Measurements from ENCODE around the gene DLGAP3.

Gene DLGAP3

GRCh38 chr1:34901919-34902318 lies 27.5 kb downstream of the DLGAP3 start:
- no peak for DNase-seq

- DNase-seq, result no peak
These were observed 28.5 kb downstream of the DLGAP3 start for GRCh38 chr1:34900775-34901502.

DNA sequence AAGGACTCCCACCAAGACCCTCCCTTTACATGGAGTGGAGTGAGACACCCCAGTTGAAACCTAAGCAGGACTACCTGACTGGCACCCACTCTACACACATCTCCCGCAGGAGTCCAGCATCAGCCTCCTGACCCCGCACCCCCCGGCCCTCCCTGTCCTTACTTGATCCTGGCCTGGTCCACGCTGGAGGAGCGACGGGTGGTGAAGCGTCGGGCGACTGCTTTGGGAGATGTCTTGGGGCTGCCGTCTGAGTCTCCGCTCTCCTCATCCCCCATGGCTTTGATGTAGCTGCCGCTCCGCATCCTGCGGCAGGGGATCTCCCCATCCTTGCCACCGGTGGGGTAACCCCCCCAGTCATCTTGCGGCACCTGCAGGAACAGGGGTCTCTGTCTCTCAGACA lies 29.5 kb downstream of the DLGAP3 start:
- DNase-seq, result no peak

- DNase-seq, result no peak
These were observed 30.0 kb downstream of the DLGAP3 start for GRCh38 chr1:34899471-34899870.

GRCh38 chr1:34898330-34898761 lies 31.1 kb downstream of the DLGAP3 start:
- no peak for DNase-seq

DNA sequence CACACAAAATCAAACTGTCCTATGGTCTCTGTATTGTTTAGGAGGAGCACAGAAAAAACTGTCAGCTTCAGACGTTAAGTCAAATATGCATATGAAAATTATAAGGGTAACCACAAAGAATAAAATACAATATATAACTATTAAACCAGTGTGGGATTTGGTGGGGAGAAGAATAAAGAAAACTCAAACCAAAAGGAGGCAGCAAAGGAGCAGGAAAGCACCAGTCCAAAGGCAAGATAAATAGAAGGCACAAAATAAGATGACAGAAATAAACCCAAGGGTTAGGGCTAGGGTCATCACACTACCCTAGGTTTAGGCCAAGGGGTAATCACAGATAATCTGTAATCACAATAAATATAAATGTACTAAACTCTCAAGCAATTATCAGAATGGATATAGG lies 32.8 kb downstream of the DLGAP3 start:
- no peak for DNase-seq

GRCh38 chr1:34889705-34890104 lies 39.7 kb downstream of the DLGAP3 start:
- no peak for DNase-seq

DNA sequence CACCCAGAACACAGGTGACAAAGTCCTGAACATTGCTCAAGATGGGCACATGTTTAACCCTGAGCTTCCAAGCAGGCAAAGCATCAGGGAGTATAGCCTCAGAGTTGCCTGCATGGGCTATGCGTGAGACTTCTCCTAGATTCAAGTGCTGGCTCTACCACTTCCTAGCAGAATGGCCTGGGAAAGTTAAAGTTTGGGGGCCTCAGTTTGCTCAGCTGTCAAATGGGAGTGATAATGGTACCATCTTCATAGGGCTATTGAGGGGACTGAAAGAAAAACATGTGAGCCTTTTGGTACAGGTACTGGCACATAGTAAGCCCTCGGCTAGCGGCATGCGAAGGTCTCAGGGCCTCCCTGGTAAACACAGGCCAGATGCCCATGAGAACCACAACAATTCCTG lies 41.9 kb downstream of the DLGAP3 start:
- no peak for DNase-seq

GRCh38 chr1:34885405-34886247 lies 43.8 kb downstream of the DLGAP3 start:
- peak; percentile 10 for DNase-seq

GRCh38 chr1:34884961-34885360 lies 44.5 kb downstream of the DLGAP3 start:
- DNase-seq, result peak; percentile 13

GRCh38 chr1:34884536-34884935 lies 44.9 kb downstream of the DLGAP3 start:
- no peak for DNase-seq

- DNase-seq, result no peak
These were observed 50.2 kb downstream of the DLGAP3 start for GRCh38 chr1:34879230-34879629.

DNA sequence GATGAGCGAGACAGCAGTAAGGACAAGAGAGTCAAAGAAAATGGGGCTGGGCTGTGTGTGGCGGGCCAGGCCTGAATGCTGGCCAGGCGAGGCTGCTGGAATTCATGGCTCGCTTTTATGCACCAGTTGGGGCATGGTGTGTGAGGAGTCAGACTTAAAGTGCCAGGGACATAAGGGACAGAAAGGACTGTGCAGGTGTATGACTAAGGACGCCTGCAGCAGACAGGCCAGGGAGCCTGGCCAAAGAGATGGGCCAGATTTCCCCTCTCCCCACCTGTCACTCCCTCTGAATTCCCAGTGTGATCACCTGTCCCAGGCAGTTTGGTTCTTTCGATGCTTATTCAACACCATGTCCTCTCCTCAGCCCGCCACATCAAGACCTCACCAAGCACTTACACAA lies 53.0 kb downstream of the DLGAP3 start:
- DNase-seq, result no peak

DNA sequence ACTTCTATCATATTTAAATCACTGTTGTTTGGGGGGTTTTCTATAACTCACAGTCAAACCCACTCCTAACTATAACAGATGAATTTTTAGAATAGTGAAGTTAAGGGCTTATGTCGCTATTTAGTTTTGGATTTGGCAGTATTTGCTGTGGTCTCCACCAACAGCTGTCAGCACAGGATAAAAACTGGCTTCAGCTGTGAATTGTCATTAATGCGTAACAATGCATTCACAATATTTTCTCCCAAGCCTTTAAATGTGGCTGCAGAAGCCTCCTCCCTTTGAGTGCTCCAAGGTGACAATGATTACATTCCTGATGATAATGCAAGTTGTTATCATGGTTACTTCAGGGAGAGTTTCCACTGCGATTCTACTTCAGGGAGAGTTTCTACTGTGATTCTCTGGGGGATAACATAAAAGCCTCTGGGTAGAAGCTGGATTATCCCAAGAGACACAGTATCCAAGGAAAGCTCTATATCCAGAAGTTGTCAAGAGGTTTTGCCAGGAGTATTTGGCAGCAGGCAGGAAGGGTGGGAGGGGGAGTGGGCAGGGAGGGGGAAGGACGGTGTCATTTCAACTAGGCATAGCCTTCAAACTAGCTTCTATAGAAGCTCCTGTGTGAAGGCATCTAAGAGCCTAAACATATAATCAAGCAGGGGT lies 55.0 kb downstream of the DLGAP3 start:
- DNase-seq, result no peak

GRCh38 chr1:34872133-34872503 lies 57.3 kb downstream of the DLGAP3 start:
- DNase-seq, result no peak

- DNase-seq, result no peak
These were observed 57.9 kb downstream of the DLGAP3 start for GRCh38 chr1:34871443-34872132.

- DNase-seq, result no peak
These were observed 59.1 kb downstream of the DLGAP3 start for GRCh38 chr1:34870395-34870794.

- DNase-seq, result no peak
These were observed 59.7 kb downstream of the DLGAP3 start for GRCh38 chr1:34869760-34870159.

DNA sequence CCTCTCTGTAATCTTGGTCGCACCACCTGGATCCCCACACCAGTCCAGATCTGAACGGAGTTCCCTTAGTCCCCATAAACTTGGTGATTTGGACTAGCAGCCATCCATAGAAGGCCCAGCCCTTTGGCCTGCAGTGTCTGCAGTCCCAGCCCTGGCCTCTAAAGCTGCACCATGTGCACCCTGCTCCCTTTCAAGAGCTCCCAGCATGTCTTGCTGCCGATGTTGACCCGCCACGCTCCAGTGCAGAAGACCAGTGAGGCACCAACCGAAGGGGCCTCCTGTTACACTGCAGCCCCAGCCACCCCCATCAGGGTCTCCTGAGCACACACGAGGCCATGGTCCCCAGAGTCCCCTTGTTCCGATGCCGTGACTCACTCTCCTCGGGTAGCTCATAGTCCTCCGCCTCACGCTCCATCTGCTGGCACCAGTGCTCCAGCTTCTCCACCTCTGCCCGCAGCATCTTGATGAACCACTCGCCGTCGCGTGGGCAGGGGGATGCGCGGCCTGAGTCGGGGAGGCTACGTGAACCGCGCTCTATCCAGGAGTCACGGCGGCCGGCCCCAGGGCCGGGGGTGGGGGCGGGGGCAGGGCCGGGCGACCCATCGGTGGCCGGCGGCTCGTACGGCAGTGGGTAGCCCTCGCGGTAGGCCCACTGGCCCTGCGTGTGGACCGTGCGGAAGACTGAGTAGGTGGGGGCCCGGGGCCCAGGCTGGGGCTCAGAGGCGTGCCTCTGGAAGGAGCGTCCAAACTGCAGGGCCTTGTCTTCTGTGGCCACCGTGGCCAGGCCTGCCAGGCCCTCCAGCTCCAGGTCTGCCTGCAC lies 61.0 kb downstream of the DLGAP3 start:
- no peak for DNase-seq

- no peak for DNase-seq
These were observed 62.0 kb downstream of the DLGAP3 start for GRCh38 chr1:34867415-34867814.

GRCh38 chr1:34866762-34867109 lies 62.7 kb downstream of the DLGAP3 start:
- DNase-seq, result no peak

DNA sequence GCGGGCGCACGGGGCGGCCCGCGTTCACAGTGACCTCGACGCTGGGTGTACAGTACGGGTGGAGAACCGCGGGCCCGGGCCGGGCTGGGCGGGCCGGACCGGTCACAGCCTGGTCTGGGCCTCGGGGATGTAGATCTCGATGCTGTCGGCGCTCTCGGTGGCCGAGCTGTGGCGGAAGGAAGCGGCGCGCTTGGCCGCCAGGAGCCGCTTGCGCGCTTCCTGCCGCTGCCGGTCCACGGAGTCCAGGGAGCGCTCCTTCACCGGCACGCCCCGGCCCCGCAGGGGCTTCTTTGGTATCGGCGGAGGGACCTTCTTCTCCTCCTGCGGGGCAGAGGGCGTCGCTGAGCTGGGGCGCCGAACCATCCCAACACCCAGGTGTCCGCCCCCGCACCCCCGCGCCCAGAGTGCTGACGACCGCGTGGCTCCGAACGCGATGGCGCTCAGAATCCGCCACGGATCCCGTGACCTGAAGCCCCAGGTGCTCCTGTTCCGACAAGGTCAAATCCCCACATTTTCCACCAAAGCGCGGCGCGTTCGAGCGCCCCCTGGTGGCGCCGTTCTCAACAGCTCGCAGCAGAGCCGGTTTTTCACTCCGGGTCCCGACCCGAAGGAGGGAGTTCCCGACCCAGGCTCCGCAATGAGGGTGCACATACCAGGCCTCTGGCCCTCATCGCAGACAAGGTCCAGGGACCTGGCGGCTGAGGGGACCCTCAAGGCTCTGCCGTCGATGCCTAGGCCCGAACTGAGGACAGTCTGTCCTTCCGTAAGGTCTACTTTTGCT lies 63.3 kb downstream of the DLGAP3 start:
- peak; percentile 12 for DNase-seq
